MM.1S (cell line): ENCODE measurements around the gene LRRC4C.

Source experiments
- EZH2phosphoT487 ChIP-seq: fragments of 300-600 bp; sonication (generic); IDR thresholded peaks from 2 replicates; pipeline ENCODE4 v1.6.1; 2018; ENCODE audit warnings: antibody characterized with exemption, low read length
- TF ChIP-seq, protein P1 (sequence below): fragments of 300-600 bp; sonication (generic); IDR thresholded peaks from 2 replicates; pipeline ENCODE4 v1.5.1; 2016; ENCODE audit warnings: antibody characterized with exemption, low read length, mixed read lengths

DNA sequence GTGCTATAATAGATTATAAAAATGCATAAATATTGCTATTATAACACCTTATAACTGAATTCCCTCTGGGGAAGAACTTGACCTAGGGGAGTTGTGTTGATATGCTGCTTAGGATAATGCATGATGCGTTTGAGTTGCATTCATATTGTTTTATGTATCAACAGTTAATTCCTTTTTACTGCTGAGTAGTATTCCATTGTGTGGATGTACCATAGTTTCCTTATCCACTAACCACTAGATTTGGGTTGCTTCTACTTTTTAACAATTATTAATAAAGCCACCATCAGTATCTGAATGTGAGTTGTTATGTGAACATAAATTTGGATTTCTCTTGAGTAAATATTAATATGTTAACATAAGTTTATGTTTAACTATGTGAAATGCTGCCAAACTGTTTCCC, 19.7 kb upstream of the LRRC4C start:
- TF ChIP-seq, protein P1, sequence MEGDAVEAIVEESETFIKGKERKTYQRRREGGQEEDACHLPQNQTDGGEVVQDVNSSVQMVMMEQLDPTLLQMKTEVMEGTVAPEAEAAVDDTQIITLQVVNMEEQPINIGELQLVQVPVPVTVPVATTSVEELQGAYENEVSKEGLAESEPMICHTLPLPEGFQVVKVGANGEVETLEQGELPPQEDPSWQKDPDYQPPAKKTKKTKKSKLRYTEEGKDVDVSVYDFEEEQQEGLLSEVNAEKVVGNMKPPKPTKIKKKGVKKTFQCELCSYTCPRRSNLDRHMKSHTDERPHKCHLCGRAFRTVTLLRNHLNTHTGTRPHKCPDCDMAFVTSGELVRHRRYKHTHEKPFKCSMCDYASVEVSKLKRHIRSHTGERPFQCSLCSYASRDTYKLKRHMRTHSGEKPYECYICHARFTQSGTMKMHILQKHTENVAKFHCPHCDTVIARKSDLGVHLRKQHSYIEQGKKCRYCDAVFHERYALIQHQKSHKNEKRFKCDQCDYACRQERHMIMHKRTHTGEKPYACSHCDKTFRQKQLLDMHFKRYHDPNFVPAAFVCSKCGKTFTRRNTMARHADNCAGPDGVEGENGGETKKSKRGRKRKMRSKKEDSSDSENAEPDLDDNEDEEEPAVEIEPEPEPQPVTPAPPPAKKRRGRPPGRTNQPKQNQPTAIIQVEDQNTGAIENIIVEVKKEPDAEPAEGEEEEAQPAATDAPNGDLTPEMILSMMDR: no peak
- TF ChIP-seq EZH2phosphoT487: no peak
